OCI-LY1 (cell line): ENCODE measurements around the gene CAMTA1.

Experiments used
- EZH2 ChIP-seq: fragments of 200-600 bp; sonication (generic), shearing (Covaris generic); IDR thresholded peaks from 2 replicates; pipeline ENCODE4 v1.8.0; 2017; ENCODE audit warnings: borderline replicate concordance, mixed run types, mild to moderate bottlenecking, antibody characterized with exemption, low read length, moderate library complexity, mixed read lengths
- TF ChIP-seq, protein P1 (sequence below): fragments of 200-600 bp; sonication (generic), shearing (Covaris generic); IDR thresholded peaks from 2 replicates; pipeline ENCODE4 v1.5.1; 2017; ENCODE audit warnings: mild to moderate bottlenecking, antibody characterized with exemption, low read length, moderate library complexity, mixed read lengths

DNA sequence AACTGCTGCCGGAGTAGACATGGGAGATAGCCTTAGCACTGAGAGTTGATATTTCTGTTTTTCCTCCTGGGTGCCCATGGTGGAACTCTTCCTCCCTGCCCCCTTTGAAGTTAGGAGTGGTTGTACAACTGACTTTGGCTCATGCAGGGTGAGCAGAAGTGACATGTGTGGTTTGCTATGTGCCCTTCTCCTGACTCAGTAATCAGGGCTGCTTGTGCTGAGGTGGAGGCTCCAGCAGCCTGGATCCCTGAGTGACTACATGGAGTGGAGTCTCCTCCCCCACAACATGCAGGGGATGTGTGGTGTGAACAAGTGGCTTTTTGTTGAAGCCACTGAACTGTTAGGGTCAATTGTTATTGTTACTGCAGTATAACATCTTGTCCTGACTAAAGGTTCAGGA lies 261.6 kb downstream of the CAMTA1 start:
- TF ChIP-seq, protein P1, sequence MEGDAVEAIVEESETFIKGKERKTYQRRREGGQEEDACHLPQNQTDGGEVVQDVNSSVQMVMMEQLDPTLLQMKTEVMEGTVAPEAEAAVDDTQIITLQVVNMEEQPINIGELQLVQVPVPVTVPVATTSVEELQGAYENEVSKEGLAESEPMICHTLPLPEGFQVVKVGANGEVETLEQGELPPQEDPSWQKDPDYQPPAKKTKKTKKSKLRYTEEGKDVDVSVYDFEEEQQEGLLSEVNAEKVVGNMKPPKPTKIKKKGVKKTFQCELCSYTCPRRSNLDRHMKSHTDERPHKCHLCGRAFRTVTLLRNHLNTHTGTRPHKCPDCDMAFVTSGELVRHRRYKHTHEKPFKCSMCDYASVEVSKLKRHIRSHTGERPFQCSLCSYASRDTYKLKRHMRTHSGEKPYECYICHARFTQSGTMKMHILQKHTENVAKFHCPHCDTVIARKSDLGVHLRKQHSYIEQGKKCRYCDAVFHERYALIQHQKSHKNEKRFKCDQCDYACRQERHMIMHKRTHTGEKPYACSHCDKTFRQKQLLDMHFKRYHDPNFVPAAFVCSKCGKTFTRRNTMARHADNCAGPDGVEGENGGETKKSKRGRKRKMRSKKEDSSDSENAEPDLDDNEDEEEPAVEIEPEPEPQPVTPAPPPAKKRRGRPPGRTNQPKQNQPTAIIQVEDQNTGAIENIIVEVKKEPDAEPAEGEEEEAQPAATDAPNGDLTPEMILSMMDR: no peak
- no peak for TF ChIP-seq EZH2
